A549 (cell line): ENCODE measurements around the gene CLEC5A. TPM values are rescaled to one million over a fixed set of nuclear protein-coding genes. Genes with fewer than 3 reads are reported as not detected.

Experiments used
- ATAC-seq, 2 experiments: fragments of 200-7000 bp in 1 of 2; fragments of >200 bp in 1 of 2; cut with Nextera tagmentation in 1 of 2; cut with Tn5 transposase in 1 of 2; 3 replicates each; pipeline versions ENCODE4 v1.8.0 to v1.9.1; 2018 to 2020; ENCODE audit warnings: mild to moderate bottlenecking in 1 of 2, moderate library complexity in 1 of 2
- CTCF ChIA-PET: fragments of 300-600 bp; sonication (Branson Sonifier 250); formaldehyde crosslinking; extraction: SDS; loops from one replicate; lab custom pipeline; 2021; ENCODE audit warnings: antibody characterized with exemption, inconsistent platforms; lab: Yijun Ruan, JAX
- POLR2A ChIA-PET: fragments of 350-600 bp; formaldehyde crosslinking; extraction: SDS; loops from one replicate; lab custom pipeline; 2021; ENCODE audit warnings: antibody characterized with exemption, inconsistent platforms; lab: Yijun Ruan, JAX
- DNase-seq, 2 experiments: peaks; one replicate each; pipeline versions ENCODE4 v3.0.0 to v3.0.0-alpha.2; 2011 to 2016; ENCODE audit warnings: low read depth in 1 of 2, low spot score in 1 of 2
- FAIRE-seq: peaks from 2 replicates; lab custom pipeline; 2011; peaks lifted over from hg19 to GRCh38; lab: Jason Lieb, UNC
- H3K27ac ChIP-seq, 2 experiments: fragments of >200 bp; sonication (Bioruptor Twin); formaldehyde crosslinking; 3 replicates each; pipeline ENCODE4 v1.5.1; 2016 to 2017
- H3K4me1 ChIP-seq: fragments of >200 bp; sonication (Bioruptor Twin); formaldehyde crosslinking; 3 replicates; pipeline ENCODE4 v1.6.1; 2016
- H3K4me2 ChIP-seq: fragments of >200 bp; sonication (Bioruptor Twin); formaldehyde crosslinking; 3 replicates; pipeline ENCODE4 v1.6.1; 2016
- H3K4me3 ChIP-seq: fragments of >200 bp; sonication (Bioruptor Twin); formaldehyde crosslinking; 3 replicates; pipeline ENCODE4 v1.5.1; 2016
- H3K9me3 ChIP-seq: fragments of >200 bp; sonication (Bioruptor Twin); formaldehyde crosslinking; 3 replicates; pipeline ENCODE4 v1.6.1; 2016
- CHD4 ChIP-seq: fragments of 200-600 bp; sonication (generic); IDR thresholded peaks from 2 replicates; pipeline ENCODE4 v1.6.1; 2016; ENCODE audit warnings: antibody characterized with exemption, mild to moderate bottlenecking, borderline replicate concordance
- EHF ChIP-seq: fragments of 250-450 bp; sonication (Bioruptor Pico); IDR thresholded peaks from 2 replicates; pipeline ENCODE4 v1.5.0; 2020; ENCODE audit warnings: mild to moderate bottlenecking
- FOSB ChIP-seq: fragments of 250-450 bp; sonication (Bioruptor Pico); IDR thresholded peaks from 2 replicates; pipeline ENCODE4 v1.5.0; 2020; ENCODE audit warnings: mild to moderate bottlenecking, moderate library complexity
- GATA3 ChIP-seq: IDR thresholded peaks from 2 replicates; pipeline ENCODE4 v1.6.1; 2012; ENCODE audit warnings: borderline replicate concordance
- KDM1A ChIP-seq: fragments of 200-600 bp; sonication (generic); IDR thresholded peaks from 2 replicates; pipeline ENCODE4 v1.6.1; 2016; ENCODE audit warnings: low read depth, mild to moderate bottlenecking
- MAFK ChIP-seq: fragments of 450-650 bp; IDR thresholded peaks from 2 replicates; pipeline ENCODE4 v1.6.1; 2014; ENCODE audit not compliant: partially characterized antibody
- MYC ChIP-seq: IDR thresholded peaks from 2 replicates; pipeline ENCODE4 v1.6.1; 2012; ENCODE audit warnings: mild to moderate bottlenecking, inconsistent platforms, low read length, improper control_type of control experiment, borderline replicate concordance
- NFE2L2 ChIP-seq: fragments of 150-350 bp; conservative IDR thresholded peaks from 2 replicates; pipeline ENCODE4 v1.6.1; 2014; ENCODE audit warnings: low read length
- POLR2A ChIP-seq: IDR thresholded peaks from 2 replicates; pipeline ENCODE4 v1.6.1; 2012; ENCODE audit warnings: mild to moderate bottlenecking, low read length
- POLR2AphosphoS2 ChIP-seq: conservative IDR thresholded peaks from 2 replicates; pipeline ENCODE4 v1.6.1; 2012; ENCODE audit warnings: low read length, improper control_type of control experiment, inconsistent platforms
- RCOR1 ChIP-seq: fragments of 150-350 bp; IDR thresholded peaks from 2 replicates; pipeline ENCODE4 v1.6.1; 2014; ENCODE audit warnings: antibody characterized with exemption, low read length, low read depth
- RFX5 ChIP-seq: fragments of 450-650 bp; IDR thresholded peaks from 2 replicates; pipeline ENCODE4 v1.7.1; 2014; ENCODE audit warnings: antibody characterized with exemption, mild to moderate bottlenecking, moderate library complexity
- ZC3H11A ChIP-seq: fragments of 450-650 bp; IDR thresholded peaks from 2 replicates; pipeline ENCODE4 v1.6.1; 2014; ENCODE audit warnings: antibody characterized with exemption, mild to moderate bottlenecking
- WGBS: methylation state at CpG from one replicate; pipeline ENCODE4 v1.1.6; 2017; ENCODE audit errors: missing lambda C conversion rate; 5-methylcytosine and 5-hydroxymethylcytosine counted together
- polyA plus RNA-seq, 4 experiments: library from polyadenylated mRNA; depleted of rRNA in 3 of 4; stranded (reverse); fragments of >200 nt; fragmentation: RNase III in 1 of 4; extraction: RNeasy Plus Mini Kit Qiagen cat#74134 plus additional on column Dnase treatment in 1 of 4; gene quantifications; 2 replicates in 3 of 4; 3 replicates in 1 of 4; pipeline ENCODE4 v1.2.3, GENCODE V29; 2011 to 2017
- TF ChIP-seq, protein P1 (sequence below): fragments of 250-450 bp; sonication (Bioruptor Pico); IDR thresholded peaks from 2 replicates; pipeline ENCODE4 v1.5.0; 2020; ENCODE audit warnings: low read depth, mild to moderate bottlenecking, moderate library complexity
- TF ChIP-seq, protein P2 (sequence below): fragments of >200 bp; sonication (Bioruptor Twin); formaldehyde crosslinking; IDR thresholded peaks from 3 replicates; pipeline ENCODE4 v1.5.1; 2016
- TF ChIP-seq, protein P3 (sequence below): fragments of >200 bp; sonication (Bioruptor Twin); formaldehyde crosslinking; IDR thresholded peaks from 2 replicates; pipeline ENCODE4 v1.6.1; 2016

CLEC5A gene
- polyA plus RNA-seq, 2 of the 4 experiments (the other 2 are of a cell fraction), result not detected

DNA sequence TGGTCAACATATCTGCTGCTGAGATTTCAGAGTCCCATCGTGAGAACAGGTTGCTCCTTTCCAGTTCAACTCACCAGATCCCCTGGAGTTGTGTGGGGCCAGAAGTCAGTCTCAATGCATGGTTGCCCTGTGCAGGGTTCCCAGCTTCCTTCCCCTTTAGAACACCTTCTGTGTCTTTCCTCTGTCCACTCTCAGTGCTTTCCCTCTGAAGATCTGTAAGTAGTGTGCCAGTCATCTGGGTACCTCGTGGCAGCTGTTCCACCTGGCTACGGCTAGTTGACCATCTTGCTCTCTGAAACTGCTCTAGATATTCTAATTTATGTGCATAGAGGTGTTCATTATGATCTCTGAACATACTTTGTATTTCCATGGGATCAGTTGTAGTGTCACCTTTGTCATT lies 69.4 kb downstream of the CLEC5A start:
- 9% methylated on average over 3 of the region's 3 CpGs for WGBS
- no peak for FAIRE-seq

More for the DNA sequence above, 69.4 kb downstream of the CLEC5A start:
- H3K4me2 ChIP-seq, result no peak overlapping the region
- DNase-seq, result no peak
- TF ChIP-seq, protein P1, sequence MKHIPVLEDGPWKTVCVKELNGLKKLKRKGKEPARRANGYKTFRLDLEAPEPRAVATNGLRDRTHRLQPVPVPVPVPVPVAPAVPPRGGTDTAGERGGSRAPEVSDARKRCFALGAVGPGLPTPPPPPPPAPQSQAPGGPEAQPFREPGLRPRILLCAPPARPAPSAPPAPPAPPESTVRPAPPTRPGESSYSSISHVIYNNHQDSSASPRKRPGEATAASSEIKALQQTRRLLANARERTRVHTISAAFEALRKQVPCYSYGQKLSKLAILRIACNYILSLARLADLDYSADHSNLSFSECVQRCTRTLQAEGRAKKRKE, result no peak
- TF ChIP-seq ZC3H11A, result no peak
- TF ChIP-seq RFX5, result no peak
- TF ChIP-seq CHD4, result no peak
- no peak for TF ChIP-seq POLR2AphosphoS2
- no peak for TF ChIP-seq GATA3
- TF ChIP-seq POLR2A, result no peak
- TF ChIP-seq, protein P2, sequence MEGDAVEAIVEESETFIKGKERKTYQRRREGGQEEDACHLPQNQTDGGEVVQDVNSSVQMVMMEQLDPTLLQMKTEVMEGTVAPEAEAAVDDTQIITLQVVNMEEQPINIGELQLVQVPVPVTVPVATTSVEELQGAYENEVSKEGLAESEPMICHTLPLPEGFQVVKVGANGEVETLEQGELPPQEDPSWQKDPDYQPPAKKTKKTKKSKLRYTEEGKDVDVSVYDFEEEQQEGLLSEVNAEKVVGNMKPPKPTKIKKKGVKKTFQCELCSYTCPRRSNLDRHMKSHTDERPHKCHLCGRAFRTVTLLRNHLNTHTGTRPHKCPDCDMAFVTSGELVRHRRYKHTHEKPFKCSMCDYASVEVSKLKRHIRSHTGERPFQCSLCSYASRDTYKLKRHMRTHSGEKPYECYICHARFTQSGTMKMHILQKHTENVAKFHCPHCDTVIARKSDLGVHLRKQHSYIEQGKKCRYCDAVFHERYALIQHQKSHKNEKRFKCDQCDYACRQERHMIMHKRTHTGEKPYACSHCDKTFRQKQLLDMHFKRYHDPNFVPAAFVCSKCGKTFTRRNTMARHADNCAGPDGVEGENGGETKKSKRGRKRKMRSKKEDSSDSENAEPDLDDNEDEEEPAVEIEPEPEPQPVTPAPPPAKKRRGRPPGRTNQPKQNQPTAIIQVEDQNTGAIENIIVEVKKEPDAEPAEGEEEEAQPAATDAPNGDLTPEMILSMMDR, result no peak
- no peak for TF ChIP-seq NFE2L2
- no peak for TF ChIP-seq RCOR1
- TF ChIP-seq EHF (CRISPR knock-in tag), result no peak
- TF ChIP-seq KDM1A, result no peak
- TF ChIP-seq MAFK, result no peak
- TF ChIP-seq MYC, result no peak
- TF ChIP-seq, protein P3, sequence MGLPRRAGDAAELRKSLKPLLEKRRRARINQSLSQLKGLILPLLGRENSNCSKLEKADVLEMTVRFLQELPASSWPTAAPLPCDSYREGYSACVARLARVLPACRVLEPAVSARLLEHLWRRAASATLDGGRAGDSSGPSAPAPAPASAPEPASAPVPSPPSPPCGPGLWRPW, result no peak
- TF ChIP-seq FOSB (CRISPR knock-in tag), result no peak
- H3K9me3 ChIP-seq, result no peaks in the 10 kb centered on the region
- H3K27ac ChIP-seq, result no peak overlapping the region
- ATAC-seq, result no peak
- H3K4me1 ChIP-seq, result no peaks in the 10 kb centered on the region
- ChIA-PET POLR2A (no interaction called here), CTCF (no interaction called here)
- no peak overlapping the region for H3K4me3 ChIP-seq

Other genes starting within 250 kb of the CLEC5A start
- gene DENND11, start 244.8 kb downstream of the CLEC5A start, polyA plus RNA-seq (2011; rRNA removed), result 11.5 and 16.5 TPM in 2 replicates
- 7.1 to 7.6 TPM (median 7.5 TPM) in 3 replicates for gene DENND11, start 244.8 kb downstream of the CLEC5A start, polyA plus RNA-seq (2017; fragmentation: RNase III; extraction: RNeasy Plus Mini Kit Qiagen cat#74134 plus additional on column Dnase treatment)
- not detected in 2 replicates for gene WEE2, start 238.6 kb downstream of the CLEC5A start, polyA plus RNA-seq (2011; rRNA removed)
- not detected in 3 replicates for gene WEE2, start 238.6 kb downstream of the CLEC5A start, polyA plus RNA-seq (2017; fragmentation: RNase III; extraction: RNeasy Plus Mini Kit Qiagen cat#74134 plus additional on column Dnase treatment)
- gene SSBP1, start 208.6 kb downstream of the CLEC5A start, polyA plus RNA-seq (2011; rRNA removed), result 237 and 368 TPM in 2 replicates
- 430 to 464 TPM (median 453 TPM) in 3 replicates for gene SSBP1, start 208.6 kb downstream of the CLEC5A start, polyA plus RNA-seq (2017; fragmentation: RNase III; extraction: RNeasy Plus Mini Kit Qiagen cat#74134 plus additional on column Dnase treatment)
- gene TAS2R3, start 182.9 kb downstream of the CLEC5A start, polyA plus RNA-seq (2011; rRNA removed), result 0.36 and 1.4 TPM in 2 replicates
- not detected in 3 replicates for gene TAS2R3, start 182.9 kb downstream of the CLEC5A start, polyA plus RNA-seq (2017; fragmentation: RNase III; extraction: RNeasy Plus Mini Kit Qiagen cat#74134 plus additional on column Dnase treatment)
- gene TAS2R4, start 170.3 kb downstream of the CLEC5A start, polyA plus RNA-seq (2011; rRNA removed), result 1.0 and 1.1 TPM in 2 replicates
- gene TAS2R4, start 170.3 kb downstream of the CLEC5A start, polyA plus RNA-seq (2017; fragmentation: RNase III; extraction: RNeasy Plus Mini Kit Qiagen cat#74134 plus additional on column Dnase treatment), result 0.21 to 0.30 TPM (median 0.22 TPM) in 3 replicates
- gene TAS2R5, start 156.8 kb downstream of the CLEC5A start, polyA plus RNA-seq (2011; rRNA removed), result 1.8 and 2.6 TPM in 2 replicates
- 0.61 to 1.4 TPM (median 0.79 TPM) in 3 replicates for gene TAS2R5, start 156.8 kb downstream of the CLEC5A start, polyA plus RNA-seq (2017; fragmentation: RNase III; extraction: RNeasy Plus Mini Kit Qiagen cat#74134 plus additional on column Dnase treatment)
- not detected in 2 replicates for gene PRSS37, start 105.5 kb downstream of the CLEC5A start, polyA plus RNA-seq (2011; rRNA removed)
- gene PRSS37, start 105.5 kb downstream of the CLEC5A start, polyA plus RNA-seq (2017; fragmentation: RNase III; extraction: RNeasy Plus Mini Kit Qiagen cat#74134 plus additional on column Dnase treatment), result not detected in 3 replicates
- gene OR9A4, start 30.6 kb downstream of the CLEC5A start, polyA plus RNA-seq (2011; rRNA removed), result not detected in 2 replicates
- gene OR9A4, start 30.6 kb downstream of the CLEC5A start, polyA plus RNA-seq (2017; fragmentation: RNase III; extraction: RNeasy Plus Mini Kit Qiagen cat#74134 plus additional on column Dnase treatment), result not detected in 3 replicates
- not detected in 2 replicates for gene TAS2R38, start 26.8 kb upstream of the CLEC5A start, polyA plus RNA-seq (2011; rRNA removed)
- not detected in 3 replicates for gene TAS2R38, start 26.8 kb upstream of the CLEC5A start, polyA plus RNA-seq (2017; fragmentation: RNase III; extraction: RNeasy Plus Mini Kit Qiagen cat#74134 plus additional on column Dnase treatment)
- gene MGAM, start 48.9 kb upstream of the CLEC5A start, polyA plus RNA-seq (2011; rRNA removed), result 1.5 and 1.8 TPM in 2 replicates
- 0.30 to 0.51 TPM (median 0.41 TPM) in 3 replicates for gene MGAM, start 48.9 kb upstream of the CLEC5A start, polyA plus RNA-seq (2017; fragmentation: RNase III; extraction: RNeasy Plus Mini Kit Qiagen cat#74134 plus additional on column Dnase treatment)
- gene MGAM2, start 164.7 kb upstream of the CLEC5A start, polyA plus RNA-seq (2011; rRNA removed), result 0.25 TPM in 2 replicates
- 0.01 to 0.07 TPM in 2 of 3 replicates, not detected in the other for gene MGAM2, start 164.7 kb upstream of the CLEC5A start, polyA plus RNA-seq (2017; fragmentation: RNase III; extraction: RNeasy Plus Mini Kit Qiagen cat#74134 plus additional on column Dnase treatment)